Measurements from ENCODE around the gene RBM12. TPM values are rescaled to one million over a fixed set of nuclear protein-coding genes. Genes with fewer than 3 reads are reported as not detected.

RBM12 gene
- total RNA-seq, 4 donors from 2014 or later: 30.5 to 44.9 (median 35.7) TPM

GRCh38 chr20:35648836-35649235 is 15.9 kb downstream of the RBM12 start:
- Histone ChIP-seq H3K27me3 (no peaks in the 10 kb centered on the region), H3K9me3 (no peaks in the 10 kb centered on the region), H3K4me1 (peaks cover 9 to 14% of the 10 kb centered on the region in 2 donors), H3K36me3 (peaks cover 8 to 10% of the 10 kb centered on the region in 2 donors), H3K27ac (no peak overlapping the region), H3K4me3 (replicated peaks in 1 of 3) (no peak overlapping the region)
- DNase-seq: peak; percentile 8 to 17
- TF ChIP-seq POLR2A (IDR thresholded peaks at IDR 0.05): no peak
- TF ChIP-seq CTCF (IDR thresholded peaks at IDR 0.05): no peak
- intact Hi-C loops (cut with DNase I): no loop called here

GRCh38 chr20:35644806-35645205 is 19.9 kb downstream of the RBM12 start:
- 81 to 88% methylated on average over 2 of the region's 2 CpGs for WGBS, 2 donors
- intact Hi-C loops (cut with DNase I): no loop called here
- DNase-seq: no peak
- no peaks in the 10 kb centered on the region for H3K36me3 ChIP-seq
- no peak overlapping the region for H3K4me3 ChIP-seq (replicated peaks in 1 of 3)
- no peaks in the 10 kb centered on the region for H3K9me3 ChIP-seq
- H3K27ac ChIP-seq: no peak overlapping the region
- peaks cover 9 to 14% of the 10 kb centered on the region in 2 donors for H3K4me1 ChIP-seq
- TF ChIP-seq POLR2A (IDR thresholded peaks at IDR 0.05) (no peak), CTCF (IDR thresholded peaks at IDR 0.05) (no peak)
- H3K27me3 ChIP-seq: no peaks in the 10 kb centered on the region

- intact Hi-C loops (cut with DNase I): no loop called here
- Histone ChIP-seq H3K27me3 (no peaks in the 10 kb centered on the region), H3K9me3 (no peaks in the 10 kb centered on the region), H3K4me3 (replicated peaks in 1 of 3) (no peak overlapping the region), H3K27ac (no peak overlapping the region), H3K36me3 (no peaks in the 10 kb centered on the region), H3K4me1 (no peaks in the 10 kb centered on the region)
- WGBS, 2 donors: 93 to 99% methylated on average over 7 of the region's 7 CpGs
- TF ChIP-seq CTCF (IDR thresholded peaks at IDR 0.05): no peak
- no peak for TF ChIP-seq POLR2A (IDR thresholded peaks at IDR 0.05)
- DNase-seq: no peak
These were observed 21.7 kb downstream of the RBM12 start for GRCh38 chr20:35643045-35643444.

GRCh38 chr20:35641743-35642142 is 23.0 kb downstream of the RBM12 start:
- DNase-seq: no peak
- WGBS, 2 donors: 84 to 93% methylated on average over 4 of the region's 4 CpGs
- no peaks in the 10 kb centered on the region for H3K9me3 ChIP-seq
- H3K27me3 ChIP-seq: no peaks in the 10 kb centered on the region
- H3K36me3 ChIP-seq: no peaks in the 10 kb centered on the region
- H3K4me3 ChIP-seq (replicated peaks in 1 of 3): no peak overlapping the region
- intact Hi-C loops (cut with DNase I): no loop called here
- TF ChIP-seq CTCF (IDR thresholded peaks at IDR 0.05) (no peak), POLR2A (IDR thresholded peaks at IDR 0.05) (no peak)
- H3K4me1 ChIP-seq: no peaks in the 10 kb centered on the region
- H3K27ac ChIP-seq: no peak overlapping the region

- TF ChIP-seq POLR2A (IDR thresholded peaks at IDR 0.05) (no peak), CTCF (IDR thresholded peaks at IDR 0.05) (no peak)
- Histone ChIP-seq H3K27ac (no peak overlapping the region), H3K36me3 (no peaks in the 10 kb centered on the region), H3K9me3 (no peaks in the 10 kb centered on the region), H3K4me3 (replicated peaks in 1 of 3) (no peak overlapping the region), H3K27me3 (no peaks in the 10 kb centered on the region), H3K4me1 (no peaks in the 10 kb centered on the region)
- no peak for DNase-seq
- 91 to 96% methylated on average over 3 of the region's 3 CpGs for WGBS, 2 donors
- intact Hi-C loops (cut with DNase I): no loop called here
These were observed 24.0 kb downstream of the RBM12 start for GRCh38 chr20:35640724-35641123.
